Raji (cell line): Measurements from ENCODE around the gene GATA3.

Source experiments
- POLR2A ChIP-seq: IDR thresholded peaks from 2 replicates; pipeline ENCODE4 v1.6.1; 2011; ENCODE audit warnings: low read depth, low read length, control low read depth; ENCODE audit not compliant: insufficient read depth

Gene GATA3

GRCh38 chr10:8055420-8056349 lies 1.2 kb downstream of the GATA3 start:
- TF ChIP-seq POLR2A: no peak

GRCh38 chr10:8056378-8056777 lies 1.9 kb downstream of the GATA3 start:
- no peak for TF ChIP-seq POLR2A

- no peak for TF ChIP-seq POLR2A
Measured at GRCh38 chr10:8056871-8057331, 2.4 kb downstream of the GATA3 start.

- no peak for TF ChIP-seq POLR2A
Measured at GRCh38 chr10:8057636-8058273, 3.3 kb downstream of the GATA3 start.

- no peak for TF ChIP-seq POLR2A
Measured at GRCh38 chr10:8058274-8059111, 4.0 kb downstream of the GATA3 start.

GRCh38 chr10:8059191-8059936 lies 4.9 kb downstream of the GATA3 start:
- TF ChIP-seq POLR2A: no peak

- no peak for TF ChIP-seq POLR2A
Measured at GRCh38 chr10:8060010-8060703, 5.7 kb downstream of the GATA3 start.

GRCh38 chr10:8060704-8061121 lies 6.2 kb downstream of the GATA3 start:
- TF ChIP-seq POLR2A: no peak

- TF ChIP-seq POLR2A: no peak
Measured at GRCh38 chr10:8061274-8062211, 7.1 kb downstream of the GATA3 start.

GRCh38 chr10:8063128-8063908 lies 8.8 kb downstream of the GATA3 start:
- TF ChIP-seq POLR2A: no peak

GRCh38 chr10:8063935-8064334 lies 9.4 kb downstream of the GATA3 start:
- no peak for TF ChIP-seq POLR2A

GRCh38 chr10:8064436-8064835 lies 9.9 kb downstream of the GATA3 start:
- no peak for TF ChIP-seq POLR2A
